Smooth muscle cell (in vitro differentiated cells): ENCODE measurements around the gene RPTOR. TPM values are rescaled to one million over a fixed set of nuclear protein-coding genes. Genes with fewer than 3 reads are reported as not detected.

Experiments
- DNase-seq: peaks from one replicate; lab custom pipeline; 2025; ENCODE audit not compliant: unreplicated experiment; lab: John Stamatoyannopoulos, UW
- H2AFZ ChIP-seq: fragments of 200-600 bp; sonication (generic); 2 replicates; pipeline ENCODE4 v1.6.0; 2016; ENCODE audit warnings: antibody characterized with exemption, low read depth, mild to moderate bottlenecking
- H3F3A ChIP-seq: fragments of 200-600 bp; sonication (generic); 2 replicates; pipeline ENCODE4 v1.6.0; 2017; ENCODE audit warnings: antibody characterized with exemption, low read depth
- H3K27ac ChIP-seq: fragments of 200-600 bp; sonication (generic); 2 replicates; pipeline ENCODE4 v1.5.1; 2016; ENCODE audit warnings: low read depth, mild to moderate bottlenecking
- H3K27me3 ChIP-seq: fragments of 200-600 bp; sonication (generic); 2 replicates; pipeline ENCODE4 v1.6.1; 2016; ENCODE audit warnings: low read depth, mild to moderate bottlenecking
- H3K36me3 ChIP-seq: fragments of 200-600 bp; sonication (generic); 2 replicates; pipeline ENCODE4 v1.5.1; 2016; ENCODE audit warnings: low read depth
- H3K4me1 ChIP-seq: fragments of 200-600 bp; sonication (generic); 2 replicates; pipeline ENCODE4 v1.5.1; 2016; ENCODE audit warnings: low read depth
- H3K4me2 ChIP-seq: fragments of 200-600 bp; sonication (generic); 2 replicates; pipeline ENCODE4 v1.6.0; 2016; ENCODE audit warnings: mild to moderate bottlenecking
- H3K4me3 ChIP-seq: fragments of 200-600 bp; sonication (generic); 2 replicates; pipeline ENCODE4 v1.5.1; 2016; ENCODE audit warnings: mild to moderate bottlenecking
- H3K79me2 ChIP-seq: fragments of 200-600 bp; sonication (generic); 2 replicates; pipeline ENCODE4 v1.6.0; 2016; ENCODE audit warnings: low read depth, mild to moderate bottlenecking
- H3K9ac ChIP-seq: fragments of 200-600 bp; sonication (generic); 2 replicates; pipeline ENCODE4 v1.6.0; 2016; ENCODE audit warnings: low read depth
- H3K9me3 ChIP-seq: fragments of 200-600 bp; sonication (generic); replicated peaks from 2 replicates; pipeline ENCODE4 v1.5.1; 2016; ENCODE audit warnings: low read depth
- H4K20me1 ChIP-seq: fragments of 200-600 bp; sonication (generic); 2 replicates; pipeline ENCODE4 v1.6.0; 2016; ENCODE audit warnings: low read depth
- CTCF ChIP-seq: fragments of 200-600 bp; sonication (generic); IDR thresholded peaks from 2 replicates; pipeline ENCODE4 v1.5.1; 2017; ENCODE audit warnings: borderline replicate concordance, mild to moderate bottlenecking, antibody characterized with exemption; ENCODE audit not compliant: insufficient read depth, poor library complexity, severe bottlenecking
- WGBS: methylation state at CpG from one replicate; pipeline ENCODE4 v1.1.7; 2016; ENCODE audit warnings: low lambda C conversion rate; 5-methylcytosine and 5-hydroxymethylcytosine counted together
- polyA plus RNA-seq: library from polyadenylated mRNA; unstranded; fragments of >200 nt; fragmentation: Nextera tagmentation; extraction: Ambion mirVana; gene quantifications from 2 replicates; pipeline ENCODE4 v1.2.1, GENCODE V29; 2016
- total RNA-seq: library from RNA; depleted of rRNA; stranded (reverse); fragments of >200 nt; gene quantifications from 2 replicates; pipeline ENCODE4 v1.2.3, GENCODE V29; 2014

The RPTOR gene
- total and polyA plus RNA-seq, 2 experiments from 2014 or later, result 10.6 to 12.2 TPM

DNA sequence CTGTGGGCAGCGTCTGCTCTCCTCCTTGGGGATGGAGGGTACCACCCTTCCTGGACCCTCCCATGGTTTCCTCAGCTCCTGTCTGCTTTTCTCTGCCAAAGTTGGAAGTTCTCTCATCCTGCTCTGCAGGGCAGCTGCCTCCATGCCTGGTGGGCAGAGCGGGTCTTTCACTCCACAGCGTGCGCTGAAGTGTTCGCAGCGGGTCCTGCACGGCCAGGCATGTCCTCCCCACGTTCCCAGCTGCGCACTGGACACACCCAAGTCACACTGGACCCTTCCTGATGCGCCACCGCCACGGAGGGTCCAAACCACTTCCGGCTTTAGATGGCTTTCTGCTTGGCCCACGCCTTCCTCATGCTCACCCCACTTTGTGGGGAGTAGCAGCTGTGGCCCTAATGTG, 34.5 kb upstream of the RPTOR start:
- H2AFZ ChIP-seq, result no peak overlapping the region
- H3K4me2 ChIP-seq, result no peak overlapping the region
- peaks cover 9% of the 10 kb centered on the region for H3K27me3 ChIP-seq
- no peaks in the 10 kb centered on the region for H3K4me1 ChIP-seq
- no peaks in the 10 kb centered on the region for H4K20me1 ChIP-seq
- H3K79me2 ChIP-seq, result no peaks in the 10 kb centered on the region
- H3F3A ChIP-seq, result peaks cover 6% of the 10 kb centered on the region
- DNase-seq, result no peak
- 81% methylated on average over 14 of the region's 14 CpGs for WGBS
- H3K27ac ChIP-seq, result no peak overlapping the region
- no peak overlapping the region for H3K4me3 ChIP-seq
- H3K36me3 ChIP-seq, result no peaks in the 10 kb centered on the region
- no peak for TF ChIP-seq CTCF
- H3K9me3 ChIP-seq, result no peaks in the 10 kb centered on the region
- H3K9ac ChIP-seq, result no peak overlapping the region

GRCh38 chr17:80510772-80511171, 33.9 kb upstream of the RPTOR start:
- H3K36me3 ChIP-seq, result no peaks in the 10 kb centered on the region
- H3K27ac ChIP-seq, result no peak overlapping the region
- H3K79me2 ChIP-seq, result no peaks in the 10 kb centered on the region
- H3K9ac ChIP-seq, result no peak overlapping the region
- H3K9me3 ChIP-seq, result no peaks in the 10 kb centered on the region
- no peak overlapping the region for H3K4me2 ChIP-seq
- H2AFZ ChIP-seq, result no peak overlapping the region
- H3K4me3 ChIP-seq, result no peak overlapping the region
- peaks cover 5% of the 10 kb centered on the region for H3F3A ChIP-seq
- no peaks in the 10 kb centered on the region for H3K4me1 ChIP-seq
- H3K27me3 ChIP-seq, result peaks cover 9% of the 10 kb centered on the region
- no peak for TF ChIP-seq CTCF
- WGBS, result 80% methylated on average over 8 of the region's 9 CpGs
- DNase-seq, result no peak
- no peaks in the 10 kb centered on the region for H4K20me1 ChIP-seq

DNA sequence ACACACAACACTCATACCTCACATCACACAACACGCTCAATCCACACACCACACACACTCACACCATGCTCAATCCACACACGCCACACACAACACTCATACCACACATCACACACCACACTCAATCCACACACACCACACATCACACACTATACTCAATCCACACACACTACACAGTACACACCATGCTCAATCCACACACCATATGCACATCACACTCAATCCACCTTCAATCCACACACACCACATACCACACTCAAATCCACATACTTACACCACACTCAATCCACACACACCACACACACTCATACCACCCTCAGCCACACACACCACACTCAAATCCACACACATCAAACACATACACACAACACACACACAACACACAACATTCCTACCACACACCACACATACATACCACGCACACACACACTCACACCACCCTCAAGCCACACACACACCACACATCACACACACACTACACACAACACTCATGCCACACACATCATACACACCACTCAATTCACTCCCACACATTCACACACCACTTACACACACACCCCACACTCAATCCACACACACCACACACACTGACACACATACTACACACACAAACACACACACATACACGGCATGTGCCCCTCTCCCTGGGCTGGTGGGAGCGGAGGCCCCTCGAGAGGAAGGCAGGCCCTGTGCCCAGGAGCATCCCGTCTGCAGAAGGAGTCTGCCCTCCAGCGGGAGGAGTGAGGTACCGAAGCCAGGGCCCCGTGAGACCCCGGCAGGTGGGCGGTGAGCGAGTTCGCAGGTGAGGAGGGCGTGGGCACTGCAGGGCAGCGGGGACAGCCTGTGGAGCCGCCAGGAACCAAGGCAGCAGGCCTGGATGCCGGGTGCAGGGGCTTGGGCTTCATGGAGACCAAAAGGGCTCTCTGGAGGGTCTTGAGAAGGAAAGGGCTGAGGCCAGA, 33.1 kb upstream of the RPTOR start:
- Histone ChIP-seq H3K9me3 (no peaks in the 10 kb centered on the region), H3K27ac (no peak overlapping the region), H2AFZ (no peak overlapping the region), H3F3A (no peaks in the 10 kb centered on the region), H3K79me2 (no peaks in the 10 kb centered on the region), H3K4me2 (no peak overlapping the region), H3K27me3 (peaks cover 9% of the 10 kb centered on the region), H3K4me3 (no peak overlapping the region), H3K36me3 (no peaks in the 10 kb centered on the region), H3K9ac (no peak overlapping the region), H3K4me1 (no peaks in the 10 kb centered on the region), H4K20me1 (no peaks in the 10 kb centered on the region)
- TF ChIP-seq CTCF, result no peak
- no peak for DNase-seq
- WGBS, result 73% methylated on average over 18 of the region's 18 CpGs
